CD4-positive, alpha-beta memory T cell (primary cell): ENCODE results near the gene KRT77. TPM values are rescaled to one million over a fixed set of nuclear protein-coding genes. Genes with fewer than 3 reads are reported as not detected.

Experiments
- CTCF ChIA-PET: fragments of 350-600 bp; sonication (Branson Sonifier 250); formaldehyde crosslinking; loops from one replicate; lab custom pipeline; 2021; ENCODE audit warnings: inconsistent platforms; ENCODE audit not compliant: partially characterized antibody; lab: Charles Lee
- POLR2A ChIA-PET: fragments of 350-600 bp; sonication (Branson Sonifier 250); formaldehyde crosslinking; loops from one replicate; lab custom pipeline; 2021; ENCODE audit not compliant: partially characterized antibody; lab: Charles Lee
- DNase-seq, 5 donors: peaks; one replicate each; pipeline versions ENCODE4 v3.0.0 to v3.0.0-alpha.2; 2020 to 2022; ENCODE audit warnings: mixed read lengths in 1 of 5
- H3K27ac ChIP-seq: one replicate; pipeline ENCODE4 v1.7.0; 2013; ENCODE audit warnings: low read depth, low read length
- H3K27me3 ChIP-seq: 2 replicates; pipeline ENCODE4 v1.7.0; 2013; ENCODE audit warnings: mild to moderate bottlenecking, low read length, moderate library complexity; ENCODE audit not compliant: insufficient read depth
- H3K36me3 ChIP-seq: 2 replicates; pipeline ENCODE4 v1.7.0; 2013; ENCODE audit warnings: mild to moderate bottlenecking, low read length, moderate library complexity; ENCODE audit not compliant: insufficient read depth
- H3K4me1 ChIP-seq: 2 replicates; pipeline ENCODE4 v1.7.0; 2013; ENCODE audit warnings: mild to moderate bottlenecking, low read length, moderate library complexity; ENCODE audit not compliant: insufficient read depth
- H3K4me3 ChIP-seq, 2 donors: one replicate each; pipeline ENCODE4 v1.7.0; 2013; ENCODE audit warnings: low read length in 2 of 2, mild to moderate bottlenecking in 1 of 2
- H3K9me3 ChIP-seq, 2 donors: one replicate each; pipeline ENCODE4 v1.7.0; 2013; ENCODE audit warnings: low read length in 2 of 2, control low read depth in 1 of 2; ENCODE audit not compliant: control insufficient read depth in 1 of 2
- H3K27ac Mint-ChIP-seq, 7 donors: one replicate each; pipeline ENCODE4 v1.8.0; 2020 to 2021; ENCODE audit warnings: mixed read lengths in 7 of 7, mild to moderate bottlenecking in 6 of 7, inconsistent platforms in 3 of 7, moderate library complexity in 3 of 7
- H3K27me3 Mint-ChIP-seq, 2 donors: one replicate each; pipeline ENCODE4 v1.8.0; 2020 to 2021; ENCODE audit warnings: mixed read lengths in 2 of 2
- H3K36me3 Mint-ChIP-seq, 2 donors: one replicate each; pipeline ENCODE4 v1.8.0; 2020 to 2021; ENCODE audit warnings: mixed read lengths in 2 of 2, inconsistent platforms in 1 of 2, mild to moderate bottlenecking in 1 of 2
- H3K4me1 Mint-ChIP-seq, 4 donors: one replicate each; pipeline ENCODE4 v1.8.0; 2020 to 2021; ENCODE audit warnings: mixed read lengths in 4 of 4, mild to moderate bottlenecking in 1 of 4
- H3K4me3 Mint-ChIP-seq, 8 donors: one replicate each; pipeline ENCODE4 v1.8.0; 2020 to 2021; ENCODE audit warnings: mixed read lengths in 8 of 8, mild to moderate bottlenecking in 7 of 8, moderate library complexity in 6 of 8, inconsistent platforms in 3 of 8
- H3K9me3 Mint-ChIP-seq, 8 donors: one replicate each; pipeline ENCODE4 v1.8.0; 2020 to 2021; ENCODE audit warnings: mixed read lengths in 8 of 8, mild to moderate bottlenecking in 5 of 8, inconsistent platforms in 3 of 8, moderate library complexity in 1 of 8
- intact Hi-C: fragments of 100-400 bp; cut with micrococcal nuclease; formaldehyde crosslinking; loops from one replicate; pipeline ENCODE4 v1.15.1; 2023
- polyA plus RNA-seq, 2 donors: library from polyadenylated mRNA; unstranded; fragments of 300-500 nt; fragmentation: Illumina TruSeq; gene quantifications; one replicate each; pipeline ENCODE4 v1.2.3, GENCODE V29; 2021
- total RNA-seq, 2 experiments: library from RNA; stranded (reverse); gene quantifications; one replicate each; pipeline ENCODE4 v1.2.3, GENCODE V29; 2021

Gene KRT77
- total and polyA plus RNA-seq, 4 experiments from 2014 or later: not detected

GRCh38 chr12:52686063-52686462 is 17.3 kb downstream of the KRT77 start:
- no peaks in the 10 kb centered on the region for H3K27me3 ChIP-seq
- Mint-ChIP-seq H3K27ac (no peak overlapping the region), H3K4me1 (peaks cover 11 to 36% (median 24%) of the 10 kb centered on the region in 4 donors), H3K4me3 (no peak overlapping the region), H3K9me3 (no peaks in the 10 kb centered on the region), H3K36me3 (no peaks in the 10 kb centered on the region), H3K27me3 (peaks cover 2 to 20% of the 10 kb centered on the region in 2 donors)
- no peaks in the 10 kb centered on the region for H3K9me3 ChIP-seq
- H3K4me3 ChIP-seq: no peak overlapping the region
- H3K27ac ChIP-seq: no peak overlapping the region
- intact Hi-C loops: no loop called here
- H3K4me1 ChIP-seq: peaks cover 15% of the 10 kb centered on the region
- DNase-seq: no peak
- ChIA-PET POLR2A (no interaction called here), CTCF (no interaction called here)
- H3K36me3 ChIP-seq: no peaks in the 10 kb centered on the region

GRCh38 chr12:52685406-52685890 is 17.9 kb downstream of the KRT77 start:
- H3K27me3 Mint-ChIP-seq: peaks cover 2 to 20% of the 10 kb centered on the region in 2 donors
- Histone ChIP-seq H3K9me3 (no peaks in the 10 kb centered on the region), H3K36me3 (no peaks in the 10 kb centered on the region), H3K4me3 (no peak overlapping the region), H3K4me1 (peaks cover 12% of the 10 kb centered on the region), H3K27me3 (no peaks in the 10 kb centered on the region), H3K27ac (no peak overlapping the region)
- peaks cover 8 to 34% (median 22%) of the 10 kb centered on the region in 4 donors for H3K4me1 Mint-ChIP-seq
- intact Hi-C loops: no loop called here
- CTCF ChIA-PET: interaction anchor here (0.7 kb wide), 1 partner anchor 9 kb away, joined by 3 read pairs; no protein-coding TSS in a partner anchor
- POLR2A ChIA-PET: no interaction called here
- no peak overlapping the region for H3K27ac Mint-ChIP-seq
- no peaks in the 10 kb centered on the region for H3K36me3 Mint-ChIP-seq
- DNase-seq: no peak
- no peaks in the 10 kb centered on the region for H3K9me3 Mint-ChIP-seq
- no peak overlapping the region for H3K4me3 Mint-ChIP-seq

GRCh38 chr12:52684431-52684830 is 18.9 kb downstream of the KRT77 start:
- H3K4me1 ChIP-seq: peaks cover 11% of the 10 kb centered on the region
- Mint-ChIP-seq H3K27me3 (peaks cover 3 to 23% of the 10 kb centered on the region in 2 donors), H3K4me3 (no peak overlapping the region), H3K4me1 (peaks cover 8 to 28% (median 18%) of the 10 kb centered on the region in 4 donors), H3K9me3 (no peaks in the 10 kb centered on the region), H3K36me3 (no peaks in the 10 kb centered on the region), H3K27ac (no peak overlapping the region)
- H3K9me3 ChIP-seq: no peaks in the 10 kb centered on the region
- H3K27me3 ChIP-seq: no peaks in the 10 kb centered on the region
- ChIA-PET POLR2A (no interaction called here), CTCF (no interaction called here)
- no peak for DNase-seq
- H3K4me3 ChIP-seq: no peak overlapping the region
- no peaks in the 10 kb centered on the region for H3K36me3 ChIP-seq
- intact Hi-C loops: no loop called here
- H3K27ac ChIP-seq: no peak overlapping the region

- Mint-ChIP-seq H3K36me3 (no peaks in the 10 kb centered on the region), H3K4me3 (no peak overlapping the region), H3K27ac (peak overlapping the region in 2 of 7 donors; percentile 24 to 80), H3K9me3 (no peaks in the 10 kb centered on the region), H3K4me1 (peaks cover 8 to 28% (median 18%) of the 10 kb centered on the region in 4 donors), H3K27me3 (peaks cover 5 to 25% of the 10 kb centered on the region in 2 donors)
- no peaks in the 10 kb centered on the region for H3K9me3 ChIP-seq
- H3K4me3 ChIP-seq: no peak overlapping the region
- intact Hi-C loops: no loop called here
- ChIA-PET CTCF (interaction anchor here (0.8 kb wide), 1 partner anchor 297 kb away, joined by 3 read pairs; no protein-coding TSS in a partner anchor), POLR2A (no interaction called here)
- H3K27ac ChIP-seq: no peak overlapping the region
- peaks cover 11% of the 10 kb centered on the region for H3K4me1 ChIP-seq
- no peak for DNase-seq
- H3K36me3 ChIP-seq: no peaks in the 10 kb centered on the region
- no peaks in the 10 kb centered on the region for H3K27me3 ChIP-seq
Measured at GRCh38 chr12:52683575-52684300, 19.6 kb downstream of the KRT77 start.

- H3K4me1 Mint-ChIP-seq: peaks cover 8 to 27% (median 18%) of the 10 kb centered on the region in 4 donors
- intact Hi-C loops: no loop called here
- no peaks in the 10 kb centered on the region for H3K36me3 ChIP-seq
- H3K27me3 ChIP-seq: no peaks in the 10 kb centered on the region
- peak overlapping the region in 1 of 8 donors; percentile 25 for H3K4me3 Mint-ChIP-seq
- H3K9me3 ChIP-seq: no peaks in the 10 kb centered on the region
- H3K9me3 Mint-ChIP-seq: no peaks in the 10 kb centered on the region
- no peak overlapping the region for H3K4me3 ChIP-seq
- peak overlapping the region in 1 of 7 donors; percentile 36 for H3K27ac Mint-ChIP-seq
- ChIA-PET CTCF (interaction anchor here (0.8 kb wide), 1 partner anchor 297 kb away, joined by 3 read pairs; no protein-coding TSS in a partner anchor), POLR2A (no interaction called here)
- H3K36me3 Mint-ChIP-seq: no peaks in the 10 kb centered on the region
- no peak overlapping the region for H3K27ac ChIP-seq
- H3K4me1 ChIP-seq: peaks cover 11% of the 10 kb centered on the region
- DNase-seq: no peak
- peaks cover 5 to 25% of the 10 kb centered on the region in 2 donors for H3K27me3 Mint-ChIP-seq
Measured at GRCh38 chr12:52682938-52683574, 20.3 kb downstream of the KRT77 start.

- Histone ChIP-seq H3K4me1 (peaks cover 11% of the 10 kb centered on the region), H3K4me3 (no peak overlapping the region), H3K36me3 (no peaks in the 10 kb centered on the region), H3K9me3 (no peaks in the 10 kb centered on the region), H3K27me3 (no peaks in the 10 kb centered on the region), H3K27ac (no peak overlapping the region)
- ChIA-PET CTCF (interaction anchor here (1.1 kb wide), 1 partner anchor 198 kb away, joined by 3 read pairs; no protein-coding TSS in a partner anchor), POLR2A (no interaction called here)
- intact Hi-C loops: no loop called here
- peak overlapping the region in 1 of 7 donors; percentile 59 for H3K27ac Mint-ChIP-seq
- DNase-seq: no peak
- no peaks in the 10 kb centered on the region for H3K9me3 Mint-ChIP-seq
- H3K4me3 Mint-ChIP-seq: no peak overlapping the region
- no peaks in the 10 kb centered on the region for H3K36me3 Mint-ChIP-seq
- peaks cover 5 to 21% (median 15%) of the 10 kb centered on the region in 4 donors for H3K4me1 Mint-ChIP-seq
- H3K27me3 Mint-ChIP-seq: peaks cover 5 to 21% of the 10 kb centered on the region in 2 donors
Measured at GRCh38 chr12:52682381-52682660, 21.0 kb downstream of the KRT77 start.
